Measurements from ENCODE around the gene PLCH1.

The PLCH1 gene

DNA sequence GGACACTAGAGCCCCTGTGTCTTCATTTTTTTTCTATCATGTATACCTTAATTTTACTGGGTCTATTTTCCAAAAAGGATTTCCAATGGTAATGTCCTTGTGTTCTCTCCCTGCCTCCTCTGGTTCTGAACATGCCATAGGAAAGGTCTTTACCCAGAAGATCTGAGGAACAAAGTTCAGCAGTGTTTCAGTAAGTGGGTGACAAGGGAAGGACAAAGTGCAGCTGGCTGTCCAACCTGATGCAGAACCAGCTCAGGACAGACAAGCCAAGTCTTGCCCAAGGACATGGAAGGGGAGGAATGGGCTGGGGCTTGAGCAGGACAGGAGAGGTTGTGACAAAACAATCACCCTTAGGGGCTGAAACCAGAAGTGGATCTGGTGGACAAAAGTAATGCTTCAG, 390.2 kb downstream of the PLCH1 start:
- TF ChIP-seq SIN3A (IDR thresholded peaks at IDR 0.05; ENCODE audit: borderline replicate concordance, insufficient read depth, low read length): no peak
- TF ChIP-seq FOXP2 (optimal IDR thresholded peaks at IDR 0.05; ENCODE audit: borderline replicate concordance, extremely low read depth, extremely low read length, insufficient read depth): no peak
- no peak for TF ChIP-seq POLR2AphosphoS5 (IDR thresholded peaks at IDR 0.05; ENCODE audit: low read depth, low read length)
- no peak for TF ChIP-seq TAF1 (IDR thresholded peaks at IDR 0.05; ENCODE audit: borderline replicate concordance, insufficient read depth, low read length)

DNA sequence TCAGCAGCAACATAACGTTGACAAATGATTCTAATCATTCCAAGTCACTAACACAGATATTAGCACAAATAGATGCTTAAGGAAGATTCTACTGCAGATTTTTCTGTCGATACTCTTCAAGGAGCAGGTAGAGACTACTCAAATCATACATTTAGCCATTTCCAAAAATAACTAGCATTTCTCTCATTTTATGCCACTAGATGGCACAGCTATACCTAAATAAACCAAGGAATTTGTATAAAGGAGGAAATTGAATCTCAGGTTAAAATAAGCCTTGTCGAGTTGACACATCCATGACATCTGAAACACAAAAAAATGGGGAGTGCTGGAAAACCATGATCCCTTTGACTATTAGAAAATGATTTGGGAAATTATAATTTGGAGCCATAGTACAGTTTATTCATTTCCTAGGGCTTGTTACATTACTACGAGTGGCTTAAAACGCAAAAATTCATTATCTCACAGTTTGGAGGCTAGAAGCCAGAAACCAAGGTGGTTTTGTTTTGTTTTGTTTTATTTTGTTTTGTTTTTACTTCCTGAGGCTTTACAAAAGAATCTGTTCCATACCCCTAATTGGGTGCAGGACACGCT, 391.9 kb downstream of the PLCH1 start:
- TF ChIP-seq TAF1 (IDR thresholded peaks at IDR 0.05; ENCODE audit: borderline replicate concordance, insufficient read depth, low read length) (no peak), SIN3A (IDR thresholded peaks at IDR 0.05; ENCODE audit: borderline replicate concordance, insufficient read depth, low read length) (no peak), POLR2AphosphoS5 (IDR thresholded peaks at IDR 0.05; ENCODE audit: low read depth, low read length) (no peak)

DNA sequence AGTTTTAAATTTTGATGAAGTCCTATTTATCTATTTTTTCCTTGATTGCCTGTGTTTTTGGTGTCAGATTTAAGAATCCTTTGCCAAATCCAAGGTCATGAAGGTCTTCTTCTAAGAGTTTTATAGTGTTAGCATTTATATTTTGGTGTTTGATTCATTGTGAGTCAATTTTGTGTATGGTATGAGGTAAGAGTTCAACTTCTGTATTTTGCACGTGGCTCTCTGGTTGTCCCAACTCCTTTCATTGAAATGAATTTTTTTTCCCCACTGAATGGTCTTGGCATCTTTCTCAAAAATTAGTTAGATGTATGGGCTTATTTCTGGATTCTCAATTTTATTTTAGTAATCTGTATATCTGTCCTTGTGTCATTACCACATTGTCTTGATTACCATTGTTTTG, 394.3 kb downstream of the PLCH1 start:
- no peak for TF ChIP-seq TAF1 (IDR thresholded peaks at IDR 0.05; ENCODE audit: borderline replicate concordance, insufficient read depth, low read length)
- no peak for TF ChIP-seq FOXP2 (optimal IDR thresholded peaks at IDR 0.05; ENCODE audit: borderline replicate concordance, extremely low read depth, extremely low read length, insufficient read depth)
- no peak for TF ChIP-seq SIN3A (IDR thresholded peaks at IDR 0.05; ENCODE audit: borderline replicate concordance, insufficient read depth, low read length)
- TF ChIP-seq, protein P1, sequence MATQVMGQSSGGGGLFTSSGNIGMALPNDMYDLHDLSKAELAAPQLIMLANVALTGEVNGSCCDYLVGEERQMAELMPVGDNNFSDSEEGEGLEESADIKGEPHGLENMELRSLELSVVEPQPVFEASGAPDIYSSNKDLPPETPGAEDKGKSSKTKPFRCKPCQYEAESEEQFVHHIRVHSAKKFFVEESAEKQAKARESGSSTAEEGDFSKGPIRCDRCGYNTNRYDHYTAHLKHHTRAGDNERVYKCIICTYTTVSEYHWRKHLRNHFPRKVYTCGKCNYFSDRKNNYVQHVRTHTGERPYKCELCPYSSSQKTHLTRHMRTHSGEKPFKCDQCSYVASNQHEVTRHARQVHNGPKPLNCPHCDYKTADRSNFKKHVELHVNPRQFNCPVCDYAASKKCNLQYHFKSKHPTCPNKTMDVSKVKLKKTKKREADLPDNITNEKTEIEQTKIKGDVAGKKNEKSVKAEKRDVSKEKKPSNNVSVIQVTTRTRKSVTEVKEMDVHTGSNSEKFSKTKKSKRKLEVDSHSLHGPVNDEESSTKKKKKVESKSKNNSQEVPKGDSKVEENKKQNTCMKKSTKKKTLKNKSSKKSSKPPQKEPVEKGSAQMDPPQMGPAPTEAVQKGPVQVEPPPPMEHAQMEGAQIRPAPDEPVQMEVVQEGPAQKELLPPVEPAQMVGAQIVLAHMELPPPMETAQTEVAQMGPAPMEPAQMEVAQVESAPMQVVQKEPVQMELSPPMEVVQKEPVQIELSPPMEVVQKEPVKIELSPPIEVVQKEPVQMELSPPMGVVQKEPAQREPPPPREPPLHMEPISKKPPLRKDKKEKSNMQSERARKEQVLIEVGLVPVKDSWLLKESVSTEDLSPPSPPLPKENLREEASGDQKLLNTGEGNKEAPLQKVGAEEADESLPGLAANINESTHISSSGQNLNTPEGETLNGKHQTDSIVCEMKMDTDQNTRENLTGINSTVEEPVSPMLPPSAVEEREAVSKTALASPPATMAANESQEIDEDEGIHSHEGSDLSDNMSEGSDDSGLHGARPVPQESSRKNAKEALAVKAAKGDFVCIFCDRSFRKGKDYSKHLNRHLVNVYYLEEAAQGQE (IDR thresholded peaks at IDR 0.05; ENCODE audit: insufficient read depth in 1 of 2, low read depth in 2 of 2, low read length in 2 of 2): no peak
- no peak for TF ChIP-seq POLR2AphosphoS5 (IDR thresholded peaks at IDR 0.05; ENCODE audit: low read depth, low read length)

DNA sequence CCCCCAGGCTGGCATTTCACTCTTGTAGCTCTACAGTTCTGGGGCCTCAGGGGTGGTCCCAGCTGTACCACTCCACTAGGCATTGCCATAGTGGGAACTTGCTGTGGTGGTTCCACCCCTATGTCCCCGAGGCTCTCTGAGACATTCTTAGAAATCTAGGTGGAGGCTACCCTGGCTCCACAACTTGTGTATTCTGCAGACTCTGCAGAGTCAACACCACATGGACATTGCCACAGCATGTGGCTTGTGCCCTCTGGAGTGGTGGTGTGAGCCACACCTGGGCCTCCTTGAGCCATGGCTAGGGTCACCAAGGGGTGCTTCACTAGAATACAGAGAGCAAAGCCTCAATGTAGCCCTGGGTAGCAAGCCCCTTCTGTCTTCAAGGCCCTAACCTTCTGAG, 397.0 kb downstream of the PLCH1 start:
- TF ChIP-seq, protein P1 (IDR thresholded peaks at IDR 0.05; ENCODE audit: insufficient read depth in 1 of 2, low read depth in 2 of 2, low read length in 2 of 2): no peak
- no peak for TF ChIP-seq SIN3A (IDR thresholded peaks at IDR 0.05; ENCODE audit: borderline replicate concordance, insufficient read depth, low read length)
- no peak for TF ChIP-seq POLR2AphosphoS5 (IDR thresholded peaks at IDR 0.05; ENCODE audit: low read depth, low read length)
- no peak for TF ChIP-seq FOXP2 (optimal IDR thresholded peaks at IDR 0.05; ENCODE audit: borderline replicate concordance, extremely low read depth, extremely low read length, insufficient read depth)
- no peak for TF ChIP-seq TAF1 (IDR thresholded peaks at IDR 0.05; ENCODE audit: borderline replicate concordance, insufficient read depth, low read length)

DNA sequence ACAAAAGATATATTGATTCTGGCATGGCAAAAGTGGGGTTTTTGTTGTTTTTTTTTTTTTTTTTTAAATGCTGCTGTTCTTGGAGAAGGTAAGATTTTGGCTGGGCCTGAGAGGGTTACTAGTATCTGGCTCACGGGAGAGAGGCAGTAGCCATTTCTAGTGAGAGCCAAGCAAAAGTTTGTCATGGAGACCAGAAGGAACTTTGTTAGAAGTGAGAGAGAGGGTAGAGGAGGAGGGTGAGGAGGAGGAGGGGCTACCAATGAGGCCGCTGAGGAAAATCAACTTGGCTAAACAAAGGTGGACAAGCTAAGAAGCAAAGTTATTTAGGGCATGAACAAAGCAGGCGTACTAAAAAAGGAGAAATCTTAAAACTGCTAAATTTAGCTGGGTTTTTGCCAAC, 402.5 kb downstream of the PLCH1 start:
- TF ChIP-seq, protein P1 (IDR thresholded peaks at IDR 0.05; ENCODE audit: insufficient read depth in 1 of 2, low read depth in 2 of 2, low read length in 2 of 2): no peak
- no peak for TF ChIP-seq POLR2AphosphoS5 (IDR thresholded peaks at IDR 0.05; ENCODE audit: low read depth, low read length)
- TF ChIP-seq FOXP2 (optimal IDR thresholded peaks at IDR 0.05; ENCODE audit: borderline replicate concordance, extremely low read depth, extremely low read length, insufficient read depth): no peak

DNA sequence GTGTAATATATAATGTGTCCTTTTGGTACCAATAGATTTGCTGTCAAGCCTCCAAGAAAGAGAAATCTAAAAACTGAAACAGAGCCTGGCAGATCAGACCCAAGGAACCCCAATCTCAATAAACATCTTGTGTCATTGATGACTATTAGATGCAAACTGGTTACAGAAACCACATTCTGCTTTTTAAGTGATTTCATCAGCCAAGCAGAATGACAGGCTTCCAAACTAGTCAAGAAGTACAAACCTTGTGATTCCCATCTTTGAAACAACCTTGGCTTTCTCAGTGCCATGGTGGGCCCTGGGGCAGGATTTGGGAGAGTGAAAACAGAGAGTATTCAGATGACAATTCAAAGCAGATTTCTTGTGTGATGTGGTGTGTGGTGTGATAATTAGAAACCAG, 405.8 kb downstream of the PLCH1 start:
- TF ChIP-seq TAF1 (IDR thresholded peaks at IDR 0.05; ENCODE audit: borderline replicate concordance, insufficient read depth, low read length): no peak
- no peak for TF ChIP-seq SIN3A (IDR thresholded peaks at IDR 0.05; ENCODE audit: borderline replicate concordance, insufficient read depth, low read length)
- TF ChIP-seq FOXP2 (optimal IDR thresholded peaks at IDR 0.05; ENCODE audit: borderline replicate concordance, extremely low read depth, extremely low read length, insufficient read depth): no peak
- TF ChIP-seq, protein P1 (IDR thresholded peaks at IDR 0.05; ENCODE audit: insufficient read depth in 1 of 2, low read depth in 2 of 2, low read length in 2 of 2): no peak
- TF ChIP-seq POLR2AphosphoS5 (IDR thresholded peaks at IDR 0.05; ENCODE audit: low read depth, low read length): no peak
